HG03520 (cell line): Measurements from ENCODE around the gene DLG2.
"Not testable (repeated sequence)": the region's sequence is repeated elsewhere in the genome, so short reads cannot be mapped to it uniquely, and the experiment has no call there.

Source experiments
- ATAC-seq: cut with Tn5 transposase; IDR thresholded peaks from one replicate; pipeline ENCODE4 v1.9.1; 2021; ENCODE audit warnings: mild to moderate bottlenecking, moderate library complexity; ENCODE audit not compliant: unreplicated experiment

The DLG2 gene

DNA sequence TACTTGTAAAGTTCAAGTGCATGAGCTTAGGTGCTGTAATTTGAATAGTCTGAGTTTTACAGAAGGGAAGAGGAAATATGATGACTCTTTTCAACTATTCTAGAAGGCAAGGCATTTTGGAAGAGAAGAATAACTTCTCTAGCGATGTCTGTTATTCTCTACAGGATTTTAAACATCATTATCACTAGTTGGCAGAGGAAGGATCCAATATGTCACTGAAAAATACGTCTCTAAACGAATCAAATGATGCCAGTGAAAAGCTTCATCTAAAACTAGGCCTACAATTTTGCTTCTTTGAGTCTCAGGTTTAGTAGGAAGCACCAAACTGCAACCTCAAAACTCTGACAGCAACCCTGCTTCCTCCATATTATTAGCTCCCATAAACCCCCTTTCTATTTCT is 581.4 kb downstream of the DLG2 start:
- ATAC-seq = no peak

DNA sequence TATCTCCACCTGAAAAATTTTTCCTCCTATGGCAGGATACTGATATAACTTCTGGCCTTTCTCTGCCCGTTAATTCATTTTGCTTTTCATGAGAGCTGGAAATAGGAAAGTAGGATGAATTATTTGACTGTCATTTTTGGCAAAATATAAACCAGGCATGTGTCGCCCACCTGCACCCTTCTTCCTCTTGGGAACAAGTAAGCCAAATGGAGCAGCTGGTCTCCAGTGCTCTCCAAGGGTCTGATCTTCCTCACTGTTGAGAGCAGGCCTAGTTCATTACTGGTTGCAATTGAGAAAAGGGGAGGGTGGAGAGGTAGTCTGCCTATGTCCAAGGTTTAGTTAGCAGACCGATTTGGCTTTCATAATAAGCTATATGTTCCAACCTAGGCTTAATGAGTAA is 582.2 kb downstream of the DLG2 start:
- ATAC-seq = no peak

- ATAC-seq = no peak
These were observed 584.8 kb downstream of the DLG2 start for GRCh38 chr11:85042361-85042760.

- ATAC-seq = no peak
These were observed 587.0 kb downstream of the DLG2 start for GRCh38 chr11:85040166-85040565.

DNA sequence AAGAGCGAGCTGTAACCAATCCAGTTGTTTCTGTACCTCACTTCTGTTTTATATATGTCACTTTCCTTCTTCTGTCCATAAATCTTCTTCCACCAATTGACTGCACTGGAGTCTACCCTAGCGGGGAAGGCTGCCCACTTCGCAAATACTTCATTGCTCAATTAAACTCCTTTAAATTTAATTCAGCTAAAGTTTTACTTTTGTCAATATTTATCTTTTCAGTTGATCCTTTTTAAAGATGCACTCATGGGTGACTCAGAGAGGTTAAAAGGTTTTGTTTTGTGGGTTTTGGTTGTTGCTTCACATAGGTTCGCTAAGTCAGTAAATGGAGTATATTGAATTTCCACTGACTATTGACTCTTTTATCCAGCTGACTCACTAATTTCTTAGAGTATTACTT is 597.2 kb downstream of the DLG2 start:
- no peak for ATAC-seq

DNA sequence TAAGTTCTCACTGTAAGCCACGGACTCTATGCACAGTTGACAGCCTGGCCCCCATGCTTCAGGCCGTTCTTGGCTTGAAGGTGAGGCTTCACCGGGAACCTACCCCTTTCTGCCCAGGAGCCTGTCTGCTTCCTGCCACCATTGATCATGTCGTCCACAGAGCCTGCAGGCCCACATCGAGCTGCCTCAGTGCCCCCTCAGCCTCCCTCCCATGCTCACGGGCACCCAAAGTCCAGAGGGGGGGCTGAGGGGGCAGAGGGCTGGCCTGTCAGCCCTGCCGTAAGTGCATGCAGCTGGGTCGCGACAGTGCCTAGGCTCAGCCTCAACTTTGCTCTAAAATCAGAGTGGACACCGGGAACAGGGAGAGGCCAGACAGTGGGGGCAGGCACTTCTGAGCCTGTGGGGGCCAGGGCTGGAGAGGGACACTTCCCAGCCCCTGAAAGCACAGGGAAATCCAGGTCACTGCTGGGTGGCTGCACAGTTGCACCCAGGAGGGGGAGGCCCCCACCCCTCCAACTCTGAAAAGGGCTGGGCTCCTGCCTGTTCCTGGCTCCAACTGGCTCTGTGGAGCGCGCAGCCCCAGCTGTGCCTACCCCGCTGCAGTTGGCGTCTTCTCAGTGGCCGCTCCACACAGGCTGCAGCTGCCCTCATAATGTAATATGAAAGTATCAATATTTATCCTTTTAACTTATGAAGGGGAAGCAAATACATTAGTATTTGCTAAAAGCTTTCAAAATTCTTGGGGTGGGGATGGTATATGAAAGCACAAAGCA is 598.6 kb downstream of the DLG2 start:
- ATAC-seq = no peak

GRCh38 chr11:85027346-85027745 is 599.8 kb downstream of the DLG2 start:
- ATAC-seq = no peak

- ATAC-seq = no peak
These were observed 606.1 kb downstream of the DLG2 start for GRCh38 chr11:85021058-85021457.

DNA sequence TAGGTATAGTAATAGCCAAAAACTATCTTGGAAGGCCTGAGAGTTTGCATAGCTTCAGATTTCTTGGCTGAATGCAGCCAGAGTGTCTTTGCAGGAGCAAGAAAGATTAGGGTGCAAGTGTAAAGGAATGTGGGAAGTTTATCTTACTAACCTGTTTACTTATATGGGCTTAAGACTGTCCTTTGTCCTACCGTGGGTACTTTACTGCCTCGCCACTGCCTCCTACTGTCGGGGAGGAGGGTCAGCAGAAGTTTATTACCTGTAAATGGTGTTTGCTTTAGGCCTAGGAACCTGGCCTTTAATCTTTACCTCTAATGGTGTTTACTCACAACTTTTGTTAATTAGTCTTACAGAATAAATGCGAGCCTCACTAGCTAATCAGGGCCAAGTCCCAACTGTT is 633.8 kb downstream of the DLG2 start:
- ATAC-seq = no peak

DNA sequence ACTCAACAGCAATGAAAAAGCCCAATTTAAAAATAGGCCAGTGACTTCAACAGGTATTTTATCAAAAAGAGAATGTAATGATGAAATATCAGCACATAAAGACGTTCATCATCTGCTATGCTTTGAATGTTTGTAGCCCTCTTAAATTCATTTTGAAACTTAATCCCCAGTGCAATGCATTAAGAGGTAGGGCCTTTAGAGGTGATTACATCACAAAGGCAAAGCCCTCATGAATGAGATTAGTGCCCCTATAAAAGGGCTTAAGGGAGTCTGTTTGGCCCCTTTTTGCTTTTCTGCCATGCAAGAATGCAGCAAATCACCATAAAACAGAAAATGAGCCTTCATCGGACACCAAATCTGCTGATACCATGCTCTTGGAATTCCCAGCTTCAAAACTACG is 637.0 kb downstream of the DLG2 start:
- no peak for ATAC-seq

DNA sequence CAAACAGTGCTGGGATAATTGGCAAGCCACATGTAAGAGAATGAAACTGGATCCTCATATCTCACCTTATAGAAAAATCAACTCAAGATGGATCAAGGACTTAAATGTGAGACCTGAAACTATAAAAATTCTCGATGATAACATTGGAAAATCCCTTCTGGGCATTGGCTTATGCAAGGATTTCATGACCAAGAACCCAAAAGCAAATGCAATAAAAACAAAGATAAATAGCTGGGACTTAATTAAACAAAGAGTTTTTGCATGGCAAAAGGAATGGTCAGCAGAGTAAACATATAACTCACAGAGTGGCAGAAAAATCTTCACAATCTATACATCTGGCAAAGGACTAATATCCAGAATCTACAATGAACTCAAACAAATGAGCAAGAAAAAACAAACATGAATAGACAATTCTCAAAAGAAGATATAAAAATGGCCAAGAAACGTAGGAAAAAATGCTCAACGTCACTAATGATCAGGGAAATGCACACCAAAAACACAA is 639.4 kb downstream of the DLG2 start:
- ATAC-seq = not testable (repeated sequence)

GRCh38 chr11:84981301-84981700 is 645.8 kb downstream of the DLG2 start:
- no peak for ATAC-seq

- ATAC-seq = no peak
These were observed 658.0 kb downstream of the DLG2 start for GRCh38 chr11:84969103-84969502.

DNA sequence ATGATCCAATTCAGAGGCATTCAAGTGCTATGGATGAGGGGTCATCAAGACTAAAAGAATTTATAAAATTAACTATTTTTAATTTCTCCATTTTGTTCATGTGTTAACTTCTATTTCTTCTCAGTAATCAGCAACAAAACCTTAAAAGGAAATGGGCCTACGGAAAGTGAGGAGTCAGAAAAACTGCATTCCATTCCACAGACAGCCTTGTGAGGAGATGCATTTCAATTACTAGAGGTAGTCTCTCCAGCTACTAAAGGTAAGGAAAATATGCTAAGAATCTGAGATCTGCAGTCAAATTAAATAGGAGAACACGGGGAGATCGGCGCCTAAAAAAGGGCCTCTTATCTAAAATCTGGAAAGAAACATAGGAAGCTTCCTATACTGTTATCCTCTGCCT is 661.7 kb downstream of the DLG2 start:
- ATAC-seq = no peak

DNA sequence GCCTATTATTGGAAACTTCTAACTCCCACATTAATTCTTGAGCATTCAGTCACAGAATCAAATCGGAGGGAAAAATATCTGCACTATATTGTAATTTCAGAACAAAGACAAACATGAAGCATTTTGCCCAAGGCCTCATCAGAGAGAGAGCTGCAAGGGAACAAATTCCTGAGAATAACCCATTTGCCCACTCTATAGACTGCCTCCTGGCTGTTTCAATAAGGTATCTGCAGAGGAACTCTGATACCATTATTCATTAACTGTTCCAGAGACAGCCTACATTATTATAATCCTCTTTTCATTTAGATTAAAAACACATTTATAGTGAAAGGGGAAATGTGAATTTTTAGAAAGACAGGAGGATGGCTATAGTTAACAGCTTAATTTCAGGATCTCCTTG is 663.9 kb downstream of the DLG2 start:
- no peak for ATAC-seq

- no peak for ATAC-seq
These were observed 665.1 kb downstream of the DLG2 start for GRCh38 chr11:84962018-84962417.

DNA sequence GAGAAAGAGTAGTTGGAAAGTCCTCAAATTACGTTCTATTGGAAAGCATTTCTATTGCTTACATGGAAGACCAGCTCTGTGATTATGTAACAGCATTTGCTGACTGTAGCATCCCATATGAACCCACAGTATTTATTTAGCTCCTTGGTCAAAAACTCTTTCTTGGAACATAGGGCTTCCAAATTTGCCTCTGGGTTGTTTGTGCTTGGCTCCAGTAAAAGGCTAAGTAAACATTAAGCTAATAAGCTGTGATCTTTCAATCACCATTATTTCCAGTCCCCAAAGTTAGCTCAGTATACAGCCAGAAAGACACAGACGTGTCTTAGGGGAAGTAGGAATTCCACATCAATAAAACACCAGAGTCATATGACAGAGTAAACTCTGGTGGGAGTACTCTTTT is 668.8 kb downstream of the DLG2 start:
- no peak for ATAC-seq

- no peak for ATAC-seq
These were observed 676.4 kb downstream of the DLG2 start for GRCh38 chr11:84950569-84951270.

DNA sequence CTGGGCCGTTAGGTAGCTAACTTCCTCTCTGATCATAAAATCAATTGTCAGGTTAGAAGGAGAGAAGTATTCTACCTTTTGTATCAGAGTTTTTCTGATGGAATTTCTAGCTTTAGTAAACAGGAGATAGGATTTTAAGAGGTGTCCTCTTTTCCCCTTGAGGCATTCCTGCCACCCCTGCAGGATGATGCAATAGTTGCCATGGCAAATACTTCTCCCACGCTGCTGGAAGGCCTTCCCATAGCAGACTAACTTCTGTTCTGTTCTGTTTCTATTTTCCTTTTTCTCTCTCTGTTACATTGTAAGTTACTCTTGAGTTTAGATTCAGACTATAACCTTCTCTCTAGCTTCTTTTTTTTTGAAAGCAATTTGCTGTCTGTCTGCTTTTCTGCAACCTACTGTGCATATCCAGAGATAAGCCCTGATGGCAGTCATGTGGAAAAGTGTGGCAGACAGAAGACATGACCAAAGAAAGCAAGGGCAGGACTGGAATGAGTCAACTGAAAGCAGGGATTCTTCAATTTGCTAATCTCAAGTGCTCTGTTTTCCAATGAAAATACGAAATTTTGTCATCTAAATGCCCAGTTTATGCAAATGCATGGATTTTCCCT is 679.1 kb downstream of the DLG2 start:
- ATAC-seq = no peak

DNA sequence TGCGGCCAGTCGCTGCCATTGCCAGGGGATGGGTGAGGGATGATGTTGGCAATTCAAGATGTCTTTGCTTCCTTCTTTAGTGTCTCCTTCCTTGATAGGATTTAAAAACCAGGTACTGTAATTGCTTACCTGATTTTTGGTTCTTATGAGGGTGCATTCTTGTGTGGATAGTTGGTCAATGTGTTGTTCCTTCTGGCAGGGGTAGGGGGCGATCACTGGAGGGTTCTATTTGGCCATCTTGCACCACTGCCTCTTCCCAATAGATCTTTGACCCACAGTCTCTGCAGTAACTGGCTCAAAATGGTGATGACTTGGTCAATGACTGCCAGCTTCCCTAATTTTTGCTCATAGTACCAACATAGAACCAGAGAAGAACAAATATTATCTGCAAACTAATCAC is 680.1 kb downstream of the DLG2 start:
- no peak for ATAC-seq

- ATAC-seq = no peak
These were observed 696.3 kb downstream of the DLG2 start for GRCh38 chr11:84930863-84931262.

GRCh38 chr11:84929738-84930137 is 697.4 kb downstream of the DLG2 start:
- no peak for ATAC-seq
